Left hindlimb (tissue), 1 donor: ENCODE data around the gene EPHA10.
"Not testable (repeated sequence)": the region's sequence is repeated elsewhere in the genome, so short reads cannot be mapped to it uniquely, and the experiment has no call there.

Experiments
- DNase-seq: peaks from one replicate; pipeline ENCODE4 v3.0.0-alpha.2; 2018

Gene EPHA10

GRCh38 chr1:37764888-37765441 lies at the start of gene EPHA10:
EPHA10 (minus strand) TSS chr1:37765120; CDS start chr1:37765066, 54 bp downstream.
- no peak for DNase-seq

- no peak for DNase-seq
These were observed 49.3 kb upstream of the EPHA10 start for GRCh38 chr1:37814252-37814651.

- DNase-seq, result no peak
These were observed 48.7 kb upstream of the EPHA10 start for GRCh38 chr1:37813529-37814145.

GRCh38 chr1:37811027-37811655 lies 46.2 kb upstream of the EPHA10 start:
- DNase-seq, result peak; percentile 75

GRCh38 chr1:37809942-37810341 lies 45.0 kb upstream of the EPHA10 start:
- no peak for DNase-seq

- DNase-seq, result peak; percentile 81
These were observed 43.7 kb upstream of the EPHA10 start for GRCh38 chr1:37808369-37809319.

GRCh38 chr1:37807555-37808368 lies 42.8 kb upstream of the EPHA10 start, which contains the start of the genes C1orf122 and YRDC:
C1orf122 (plus strand) TSS chr1:37807790; CDS start chr1:37808405, 615 bp downstream.
YRDC (minus strand) TSS chr1:37808208; CDS start chr1:37808180, 28 bp downstream.
- DNase-seq, result peak; percentile 95

- no peak for DNase-seq
These were observed 42.3 kb upstream of the EPHA10 start for GRCh38 chr1:37807220-37807554.

GRCh38 chr1:37802439-37802838 lies 37.5 kb upstream of the EPHA10 start:
- DNase-seq, result no peak

- DNase-seq, result no peak
These were observed 32.9 kb upstream of the EPHA10 start for GRCh38 chr1:37797750-37798345.

GRCh38 chr1:37795340-37796125 lies 30.6 kb upstream of the EPHA10 start:
- DNase-seq, result peak; percentile 63

- no peak for DNase-seq
These were observed 29.7 kb upstream of the EPHA10 start for GRCh38 chr1:37794372-37795339.

- peak; percentile 40 for DNase-seq
These were observed 29.0 kb upstream of the EPHA10 start, which contains the start of gene MANEAL for GRCh38 chr1:37793773-37794371. MANEAL (plus strand) TSS chr1:37793847; CDS start chr1:37794183, 336 bp downstream.

- no peak for DNase-seq
These were observed 28.2 kb upstream of the EPHA10 start for GRCh38 chr1:37792943-37793686.

- DNase-seq, result no peak
These were observed 17.6 kb upstream of the EPHA10 start for GRCh38 chr1:37782491-37782890.

- DNase-seq, result no peak
These were observed 13.7 kb upstream of the EPHA10 start for GRCh38 chr1:37778654-37779053.

- DNase-seq, result no peak
These were observed 12.1 kb upstream of the EPHA10 start for GRCh38 chr1:37776946-37777516.

- not testable (repeated sequence) for DNase-seq
These were observed 6.5 kb upstream of the EPHA10 start for GRCh38 chr1:37771440-37771839.
